ENCODE results near the gene APMAP.
"Not testable (repeated sequence)": the region's sequence is repeated elsewhere in the genome, so short reads cannot be mapped to it uniquely, and the experiment has no call there.

The APMAP gene

DNA sequence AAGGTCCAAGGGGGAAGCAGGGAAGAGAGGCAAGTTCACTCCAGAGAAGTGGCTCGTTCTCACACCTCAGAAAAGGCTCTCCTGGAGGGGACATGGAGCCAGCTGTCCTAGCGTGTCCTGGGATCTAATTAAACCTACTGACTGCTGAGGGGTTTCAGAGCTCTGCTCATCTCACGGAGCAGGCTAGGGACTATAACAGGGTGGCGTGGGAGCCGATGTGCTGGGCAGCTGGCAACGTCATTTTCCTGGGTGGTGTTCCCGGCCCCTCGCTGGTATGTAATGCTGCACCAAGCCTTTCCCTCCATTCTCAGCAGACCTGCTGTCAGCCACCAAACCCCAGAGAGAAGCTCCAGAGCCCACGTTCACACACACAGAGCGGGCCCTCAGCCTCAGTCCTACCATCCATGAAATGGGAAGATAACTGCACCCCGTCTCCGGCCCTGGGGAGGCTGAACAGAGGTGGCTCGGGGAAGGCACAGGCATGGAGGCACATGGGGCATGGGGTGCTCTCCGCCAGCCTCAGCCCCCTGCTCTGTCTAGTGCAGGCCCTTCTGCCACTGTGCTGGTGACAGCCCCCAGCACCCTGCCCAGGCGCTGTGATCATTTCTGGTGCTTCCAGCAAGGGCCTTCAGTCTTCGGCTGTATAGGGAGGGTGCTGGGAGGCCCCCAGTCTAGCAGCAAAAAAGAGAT, 41.6 kb downstream of the APMAP start:
- DNase-seq (ENCODE audit: insufficient read length, low spot score) = no peak
- FAIRE-seq = no peak
- TF ChIP-seq, protein P1, sequence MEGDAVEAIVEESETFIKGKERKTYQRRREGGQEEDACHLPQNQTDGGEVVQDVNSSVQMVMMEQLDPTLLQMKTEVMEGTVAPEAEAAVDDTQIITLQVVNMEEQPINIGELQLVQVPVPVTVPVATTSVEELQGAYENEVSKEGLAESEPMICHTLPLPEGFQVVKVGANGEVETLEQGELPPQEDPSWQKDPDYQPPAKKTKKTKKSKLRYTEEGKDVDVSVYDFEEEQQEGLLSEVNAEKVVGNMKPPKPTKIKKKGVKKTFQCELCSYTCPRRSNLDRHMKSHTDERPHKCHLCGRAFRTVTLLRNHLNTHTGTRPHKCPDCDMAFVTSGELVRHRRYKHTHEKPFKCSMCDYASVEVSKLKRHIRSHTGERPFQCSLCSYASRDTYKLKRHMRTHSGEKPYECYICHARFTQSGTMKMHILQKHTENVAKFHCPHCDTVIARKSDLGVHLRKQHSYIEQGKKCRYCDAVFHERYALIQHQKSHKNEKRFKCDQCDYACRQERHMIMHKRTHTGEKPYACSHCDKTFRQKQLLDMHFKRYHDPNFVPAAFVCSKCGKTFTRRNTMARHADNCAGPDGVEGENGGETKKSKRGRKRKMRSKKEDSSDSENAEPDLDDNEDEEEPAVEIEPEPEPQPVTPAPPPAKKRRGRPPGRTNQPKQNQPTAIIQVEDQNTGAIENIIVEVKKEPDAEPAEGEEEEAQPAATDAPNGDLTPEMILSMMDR (IDR thresholded peaks at IDR 0.05; ENCODE audit: insufficient read depth, missing control alignments) = no peak

DNA sequence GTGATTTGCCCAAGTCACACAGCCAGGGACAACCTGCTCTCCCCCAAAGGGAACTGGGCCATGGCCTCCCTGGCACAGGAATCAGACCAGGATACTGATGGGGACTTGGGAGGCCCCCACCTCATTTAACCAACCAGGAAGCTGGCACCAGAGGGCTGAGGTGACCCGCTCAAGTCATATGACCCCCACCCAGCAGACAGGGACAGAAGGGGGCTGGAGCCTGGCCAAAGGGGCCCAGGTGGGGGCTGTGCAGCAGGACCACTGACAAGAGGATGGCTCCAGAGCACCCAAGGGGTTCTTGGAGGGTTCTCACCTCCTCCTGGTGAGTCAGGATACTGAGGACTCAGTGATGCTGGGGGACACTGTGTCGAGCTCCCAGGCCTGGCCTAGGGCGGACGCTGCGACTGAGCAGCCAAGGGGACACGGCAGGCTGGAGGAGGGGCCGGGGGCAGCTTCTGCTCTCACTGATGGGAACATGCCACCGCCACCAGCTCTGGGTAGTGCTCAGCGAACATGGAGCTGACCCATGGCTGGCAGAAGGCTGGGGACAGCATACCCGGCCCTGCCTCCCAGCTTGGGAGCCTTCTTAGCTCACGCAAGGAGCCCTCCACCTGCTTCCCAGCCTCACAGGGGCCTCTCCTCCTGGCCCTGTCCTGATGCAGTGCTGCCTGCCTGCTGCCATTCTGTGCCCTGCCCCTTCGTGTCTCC, 42.3 kb downstream of the APMAP start:
- no peak for DNase-seq (ENCODE audit: insufficient read length, low spot score)
- TF ChIP-seq, protein P1 (IDR thresholded peaks at IDR 0.05; ENCODE audit: insufficient read depth, missing control alignments) = no peak
- FAIRE-seq = no peak

DNA sequence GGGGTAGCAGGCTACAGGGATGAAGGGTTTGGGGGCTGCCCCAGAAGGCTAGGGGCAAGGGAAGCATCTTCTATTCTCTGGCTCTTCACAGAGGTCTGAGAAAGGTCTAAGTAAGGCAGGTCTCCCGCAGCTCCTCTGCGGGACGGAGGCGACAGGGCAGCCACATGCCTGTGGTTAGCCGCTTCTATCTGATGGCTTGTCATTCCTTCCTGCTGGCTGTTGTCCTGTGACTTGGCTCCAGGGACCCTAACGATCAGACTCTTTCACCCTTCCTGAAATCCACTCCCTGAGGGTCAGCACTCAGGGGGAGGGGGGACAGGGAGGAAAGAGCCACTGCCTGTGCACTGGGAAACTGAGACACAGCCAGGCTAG, 42.8 kb downstream of the APMAP start:
- DNase-seq (ENCODE audit: insufficient read length, low spot score) (no peak), FAIRE-seq (no peak)

DNA sequence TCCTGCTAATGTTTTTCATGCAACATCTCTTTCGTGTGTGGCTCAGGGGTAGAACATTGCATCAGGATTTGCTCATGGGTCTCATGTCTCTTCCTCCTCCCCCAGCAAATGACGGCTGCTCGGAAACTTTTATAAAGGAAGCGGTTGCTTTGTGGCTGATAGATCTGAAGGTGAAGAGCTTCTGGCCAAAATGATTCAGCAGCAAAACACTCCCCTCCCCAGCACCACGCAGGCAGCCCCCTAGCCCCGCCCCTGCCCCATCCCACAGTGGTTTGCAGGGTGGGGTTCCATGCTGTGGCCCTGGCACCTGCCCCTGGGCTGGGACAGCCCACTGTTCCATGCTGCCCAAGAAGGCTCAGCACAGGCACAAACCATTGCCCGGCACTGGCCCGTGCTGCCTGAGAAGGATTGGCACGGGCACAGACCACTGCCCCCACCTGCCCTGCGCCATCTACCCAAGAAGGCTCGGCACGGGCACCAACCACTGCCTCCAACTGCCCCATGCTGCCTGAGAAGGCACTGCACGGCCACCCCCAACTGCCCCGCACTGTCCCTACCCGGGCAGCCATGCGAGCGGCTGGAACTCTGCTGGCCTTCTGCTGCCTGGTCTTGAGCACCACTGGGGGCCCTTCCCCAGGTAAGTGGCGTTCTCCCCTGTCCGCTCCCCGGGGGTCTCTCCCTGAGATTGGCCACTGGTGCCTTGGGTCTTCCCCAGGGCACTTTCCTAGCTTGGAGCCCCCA, 43.4 kb downstream of the APMAP start, which contains the start of gene CST7:
CST7 (plus strand) TSS at position 331 of the 741 bp plus-strand sequence; CDS start at position 568, 237 bp downstream.
- no peak for DNase-seq (ENCODE audit: insufficient read length, low spot score)
- no peak for FAIRE-seq
- TF ChIP-seq, protein P1 (IDR thresholded peaks at IDR 0.05; ENCODE audit: insufficient read depth, missing control alignments) = no peak

More for the DNA sequence above, 42.8 kb downstream of the APMAP start:
- TF ChIP-seq, protein P1 (IDR thresholded peaks at IDR 0.05; ENCODE audit: insufficient read depth, missing control alignments) = no peak

DNA sequence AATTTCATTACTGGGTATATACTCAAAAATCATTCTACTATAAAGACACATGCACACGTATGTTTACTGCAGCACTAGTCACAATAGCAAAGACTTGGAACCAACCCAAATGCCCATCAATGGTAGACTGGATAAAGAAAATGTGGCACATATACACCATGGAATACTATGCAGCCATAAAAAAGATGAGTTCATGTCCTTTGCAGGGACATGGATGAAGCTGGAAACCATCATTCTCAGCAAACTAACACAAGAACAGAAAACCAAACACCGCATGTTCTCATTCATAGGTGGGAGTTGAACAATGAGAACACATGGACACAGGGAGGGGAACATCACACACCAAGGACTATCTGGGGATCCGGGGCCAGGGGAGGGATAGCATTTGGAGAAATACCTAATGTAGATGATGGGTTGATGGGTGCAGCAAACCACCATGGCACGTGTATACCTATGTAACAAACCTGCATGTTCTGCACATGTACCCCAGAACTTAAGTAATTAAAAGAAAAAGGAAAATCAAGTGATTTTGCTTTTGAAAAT, 44.1 kb downstream of the APMAP start:
- not testable (repeated sequence) for FAIRE-seq; DNase-seq (ENCODE audit: insufficient read length, low spot score)

DNA sequence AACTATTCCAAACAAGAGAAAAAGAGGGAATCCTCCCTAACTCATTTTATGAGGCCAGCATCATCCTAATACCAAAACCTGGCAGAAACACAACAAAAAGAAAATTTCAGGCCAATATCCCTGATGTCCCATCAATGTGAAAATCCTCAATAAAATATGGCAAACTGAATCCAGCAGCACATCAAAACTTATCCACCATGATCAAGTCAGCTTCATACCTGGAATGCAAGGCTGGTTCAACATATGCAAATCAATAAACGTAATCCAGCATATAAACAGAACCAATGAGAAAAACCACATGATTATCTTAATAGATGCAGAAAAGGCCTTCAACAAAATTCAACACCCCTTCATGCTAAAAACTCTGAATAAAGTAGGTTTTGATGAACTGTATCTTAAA, 46.2 kb downstream of the APMAP start:
- FAIRE-seq; DNase-seq (ENCODE audit: insufficient read length, low spot score): not testable (repeated sequence)

DNA sequence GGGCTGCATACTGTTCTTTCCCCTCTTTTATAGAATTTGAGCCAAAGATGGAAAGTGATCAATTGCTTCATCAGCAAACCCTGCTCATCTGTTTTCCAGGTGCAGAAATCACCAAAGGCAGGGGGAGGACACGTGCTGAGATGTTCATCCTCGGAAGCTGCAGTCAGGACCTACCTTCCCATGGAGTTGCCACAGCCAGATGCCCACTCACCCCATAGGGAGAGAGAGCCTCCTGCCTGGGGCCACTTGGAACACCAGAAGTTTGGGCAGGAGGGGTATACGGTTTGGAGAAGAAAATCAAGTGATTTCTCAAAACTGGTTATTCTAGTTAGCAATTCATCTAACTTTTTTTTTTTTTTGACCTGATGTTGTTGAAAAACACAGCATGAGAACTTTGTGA, 48.8 kb downstream of the APMAP start:
- TF ChIP-seq, protein P1 (IDR thresholded peaks at IDR 0.05; ENCODE audit: insufficient read depth, missing control alignments) = no peak
- FAIRE-seq (no peak), DNase-seq (ENCODE audit: insufficient read length, low spot score) (no peak)
